HFFc6 (cell line): ENCODE measurements around the gene LTBP3. TPM values are rescaled to one million over a fixed set of nuclear protein-coding genes. Genes with fewer than 3 reads are reported as not detected.

Experiments
- DNase-seq: peaks from one replicate; pipeline ENCODE4 v3.0.0-alpha.2; 2018
- H3K27ac Mint-ChIP-seq: 2 replicates; pipeline ENCODE4 v1.8.0; 2020; ENCODE audit warnings: mild to moderate bottlenecking, mixed read lengths
- H3K27me3 Mint-ChIP-seq: 2 replicates; pipeline ENCODE4 v1.8.0; 2021; ENCODE audit warnings: mild to moderate bottlenecking, moderate library complexity, mixed read lengths; ENCODE audit not compliant: insufficient read depth
- H3K36me3 Mint-ChIP-seq: 2 replicates; pipeline ENCODE4 v1.8.0; 2021; ENCODE audit warnings: low read depth, mixed read lengths
- H3K4me1 Mint-ChIP-seq: 2 replicates; pipeline ENCODE4 v1.8.0; 2020; ENCODE audit warnings: low read depth, mixed read lengths
- H3K4me3 Mint-ChIP-seq: 2 replicates; pipeline ENCODE4 v1.8.0; 2020; ENCODE audit warnings: mild to moderate bottlenecking, moderate library complexity, mixed read lengths
- H3K9me3 Mint-ChIP-seq: 2 replicates; pipeline ENCODE4 v1.8.0; 2020; ENCODE audit warnings: mild to moderate bottlenecking, mixed read lengths
- CTCF ChIP-seq: fragments of 200-600 bp; sonication (generic); IDR thresholded peaks from 2 replicates; pipeline ENCODE4 v1.5.0; 2021; ENCODE audit warnings: antibody characterized with exemption, mild to moderate bottlenecking
- total RNA-seq, 6 experiments: library from RNA; stranded (reverse); fragmentation: NEBNext Ultra II Directional; extraction: Animal tissue kit (Norgen Biotek cat#: 25700); gene quantifications; 2 replicates in 1 of 6; 3 replicates in 5 of 6; pipeline ENCODE4 v1.2.3, GENCODE V29; 2021

The LTBP3 gene
- total RNA-seq, 6 experiments from 2014 or later: 64.0 to 78.1 (median 66.0) TPM

GRCh38 chr11:65497141-65498041 lies 60.8 kb downstream of the LTBP3 start:
- peak; percentile 97 for DNase-seq
- Mint-ChIP-seq H3K36me3 (no peaks in the 10 kb centered on the region), H3K4me3 (peak overlapping the region; percentile 86; the same call in 1 of the 2 replicates), H3K4me1 (peaks cover 56% of the 10 kb centered on the region), H3K27ac (no peak overlapping the region), H3K9me3 (no peaks in the 10 kb centered on the region), H3K27me3 (peaks cover 9% of the 10 kb centered on the region)
- peak; percentile 29; the same call in 1 of the 2 replicates for TF ChIP-seq CTCF

DNA sequence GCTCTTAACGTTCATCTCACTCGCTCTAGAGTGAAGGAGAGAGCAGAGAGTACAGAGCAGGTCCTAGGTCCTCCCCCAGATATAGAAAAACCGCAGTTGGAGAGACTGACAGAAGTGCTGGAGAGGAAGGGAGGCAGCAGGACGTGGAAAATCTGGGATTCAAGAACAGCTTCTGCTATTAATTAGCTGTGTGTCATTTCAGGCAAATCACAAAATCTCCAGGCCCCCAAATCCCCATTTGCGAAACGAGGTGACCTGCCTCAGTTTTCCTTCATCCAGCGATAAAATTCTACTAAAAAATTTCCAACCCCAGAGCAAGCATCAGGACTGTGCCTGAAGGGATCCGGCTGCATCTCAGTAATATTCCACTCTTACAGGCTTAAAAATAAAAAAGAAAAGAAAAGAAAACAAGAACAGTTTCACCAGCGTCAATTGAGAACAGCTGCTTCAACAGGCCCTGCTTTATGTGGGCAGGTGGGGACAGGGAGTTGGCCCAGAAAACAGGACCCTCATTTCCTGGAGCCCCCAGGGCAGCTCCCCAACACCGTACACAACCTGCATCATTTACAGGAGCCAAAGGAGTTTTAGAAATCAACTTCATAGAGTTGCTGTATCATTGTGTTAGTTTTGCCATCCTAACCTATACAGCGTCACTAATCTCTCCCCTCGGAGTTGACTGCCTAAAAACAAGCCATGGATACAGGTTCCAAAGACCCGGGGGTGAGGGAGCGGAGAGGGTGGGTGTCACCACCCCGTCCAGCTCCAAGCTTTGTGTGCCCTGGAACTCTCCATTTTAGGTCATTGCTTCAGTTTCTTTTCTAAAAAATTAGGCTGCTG lies 61.6 kb downstream of the LTBP3 start:
- no peaks in the 10 kb centered on the region for H3K36me3 Mint-ChIP-seq
- H3K27ac Mint-ChIP-seq: no peak overlapping the region
- peaks cover 14% of the 10 kb centered on the region for H3K27me3 Mint-ChIP-seq
- no peaks in the 10 kb centered on the region for H3K9me3 Mint-ChIP-seq
- TF ChIP-seq CTCF: no peak
- peaks cover 65% of the 10 kb centered on the region for H3K4me1 Mint-ChIP-seq
- H3K4me3 Mint-ChIP-seq: peak overlapping the region; percentile 86; the same call in 1 of the 2 replicates
- DNase-seq: peak; percentile 47

- no peak for TF ChIP-seq CTCF
- H3K27ac Mint-ChIP-seq: peak overlapping the region; percentile 99
- peak; percentile 99 for DNase-seq
- H3K9me3 Mint-ChIP-seq: no peaks in the 10 kb centered on the region
- peak overlapping the region; percentile 81 for H3K4me3 Mint-ChIP-seq
- H3K27me3 Mint-ChIP-seq: peaks cover 22% of the 10 kb centered on the region
- H3K4me1 Mint-ChIP-seq: peaks cover 91% of the 10 kb centered on the region
- no peaks in the 10 kb centered on the region for H3K36me3 Mint-ChIP-seq
Observed at GRCh38 chr11:65493367-65494176, 64.6 kb downstream of the LTBP3 start.

- peak overlapping the region; percentile 99 for H3K27ac Mint-ChIP-seq
- H3K9me3 Mint-ChIP-seq: no peaks in the 10 kb centered on the region
- DNase-seq: peak; percentile 77
- H3K4me3 Mint-ChIP-seq: peak overlapping the region; percentile 81
- H3K4me1 Mint-ChIP-seq: peaks cover 91% of the 10 kb centered on the region
- peaks cover 23% of the 10 kb centered on the region for H3K27me3 Mint-ChIP-seq
- H3K36me3 Mint-ChIP-seq: no peaks in the 10 kb centered on the region
- no peak for TF ChIP-seq CTCF
Observed at GRCh38 chr11:65492637-65493366, 65.4 kb downstream of the LTBP3 start.

GRCh38 chr11:65492387-65492636 lies 65.8 kb downstream of the LTBP3 start:
- H3K27ac Mint-ChIP-seq: peak overlapping the region; percentile 99
- no peak for DNase-seq
- peaks cover 91% of the 10 kb centered on the region for H3K4me1 Mint-ChIP-seq
- peaks cover 21% of the 10 kb centered on the region for H3K27me3 Mint-ChIP-seq
- peak overlapping the region; percentile 81 for H3K4me3 Mint-ChIP-seq
- no peaks in the 10 kb centered on the region for H3K36me3 Mint-ChIP-seq
- H3K9me3 Mint-ChIP-seq: no peaks in the 10 kb centered on the region
- TF ChIP-seq CTCF: no peak
